ENCODE results near the gene CPEB1.

GRCh38 chr15:82689147-82689546 lies 42.0 kb upstream of the CPEB1 start:
- TF ChIP-seq POLR2A (IDR thresholded peaks at IDR 0.05; ENCODE audit: low read length): no peak
- TF ChIP-seq GATA1 (IDR thresholded peaks at IDR 0.05; ENCODE audit: low read depth, low read length): no peak

All from erythroblast (primary cell).